Inflammatory macrophage (primary cell): ENCODE data around the gene PRDX5.

Experiments used
- DNase-seq, 2 donors: peaks; one replicate each; pipeline ENCODE4 v3.0.0-alpha.2; 2020 to 2022

PRDX5 gene

DNA sequence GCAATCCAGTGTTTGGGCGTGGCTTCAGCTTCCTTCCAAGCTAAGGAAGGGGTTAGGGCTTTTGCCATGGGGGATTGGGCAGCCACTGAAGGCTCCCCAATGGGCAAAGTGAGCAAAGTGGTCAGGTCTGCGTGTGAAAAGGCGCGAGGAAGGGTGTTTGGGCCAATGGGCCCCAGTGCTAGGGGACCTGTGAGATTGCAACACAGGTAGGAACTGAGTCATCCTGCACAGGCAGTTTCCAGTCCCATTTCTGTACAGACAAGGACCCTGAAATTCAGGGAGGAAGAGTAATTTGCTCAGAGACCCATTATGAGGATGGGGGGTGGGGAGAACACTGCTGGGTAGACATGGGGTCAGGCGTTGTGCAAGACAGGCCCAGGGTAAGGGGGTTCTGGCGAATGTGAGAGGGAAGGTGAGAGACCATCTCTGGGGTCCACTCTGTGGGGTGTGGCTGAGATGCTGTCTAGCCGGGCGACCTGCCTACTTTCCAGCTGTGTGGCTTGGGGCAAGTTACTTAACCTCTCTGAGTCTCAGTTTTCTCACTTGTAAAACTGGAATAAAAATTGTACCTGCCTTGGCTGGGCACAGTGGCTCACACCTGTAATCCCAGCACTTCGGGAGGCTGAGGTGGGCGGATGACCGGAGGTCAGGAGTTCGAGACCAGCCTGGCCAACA, 29.4 kb downstream of the PRDX5 start:
- DNase-seq = no peak

DNA sequence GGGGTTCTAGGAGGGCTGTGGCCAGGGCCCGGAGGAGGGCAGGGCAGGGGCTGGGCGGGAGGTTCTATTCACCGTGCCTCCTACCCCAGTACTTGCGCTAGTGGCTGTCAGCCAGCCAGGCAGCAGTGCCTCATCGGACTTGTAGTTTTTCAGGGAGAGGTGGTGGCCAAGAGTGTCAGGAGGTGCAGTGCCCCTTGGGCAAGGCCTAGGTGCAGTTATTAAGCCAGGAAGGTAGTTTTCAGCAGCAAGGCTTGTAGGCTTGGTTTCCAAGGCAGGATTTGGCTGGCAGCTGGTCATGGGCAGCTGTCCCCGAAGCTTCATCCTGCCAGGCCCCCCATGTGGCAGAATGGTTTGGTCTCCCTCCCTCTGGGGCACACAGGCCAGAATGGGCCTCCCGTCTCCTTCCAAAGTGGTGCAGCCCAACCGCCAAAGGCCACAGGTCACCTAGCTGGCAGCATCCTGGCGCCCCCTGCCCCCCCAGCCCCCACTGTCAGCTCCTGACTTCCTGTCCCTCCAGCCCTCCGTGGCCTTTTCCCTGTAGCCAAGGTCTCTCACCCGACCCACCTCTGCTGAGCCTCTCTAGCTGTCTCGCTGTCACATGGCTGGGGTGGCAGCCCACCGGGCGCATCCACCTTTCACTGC, 30.6 kb downstream of the PRDX5 start:
- DNase-seq = no peak

- DNase-seq = no peak
Measured at GRCh38 chr11:64349025-64349387, 31.1 kb downstream of the PRDX5 start.

DNA sequence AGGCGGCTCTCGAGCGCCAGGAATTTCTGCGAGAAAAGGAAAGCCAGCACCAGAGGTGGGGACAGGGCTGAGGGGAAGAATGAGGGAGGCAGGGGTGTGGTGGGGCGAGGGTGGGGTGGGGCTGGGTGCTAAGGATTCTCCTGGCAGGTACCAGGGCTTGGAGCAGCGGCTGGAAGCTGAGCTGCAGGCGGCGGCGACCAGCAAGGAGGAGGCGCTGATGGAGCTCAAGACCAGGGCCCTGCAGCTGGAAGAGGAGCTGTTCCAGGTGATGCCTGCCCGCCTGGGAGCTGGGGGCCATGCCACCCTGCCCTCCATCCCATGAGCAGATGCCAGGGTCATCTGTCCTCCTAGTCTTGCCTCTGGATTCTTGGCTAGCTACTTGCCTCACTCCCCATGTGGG, 31.5 kb downstream of the PRDX5 start:
- DNase-seq = no peak

DNA sequence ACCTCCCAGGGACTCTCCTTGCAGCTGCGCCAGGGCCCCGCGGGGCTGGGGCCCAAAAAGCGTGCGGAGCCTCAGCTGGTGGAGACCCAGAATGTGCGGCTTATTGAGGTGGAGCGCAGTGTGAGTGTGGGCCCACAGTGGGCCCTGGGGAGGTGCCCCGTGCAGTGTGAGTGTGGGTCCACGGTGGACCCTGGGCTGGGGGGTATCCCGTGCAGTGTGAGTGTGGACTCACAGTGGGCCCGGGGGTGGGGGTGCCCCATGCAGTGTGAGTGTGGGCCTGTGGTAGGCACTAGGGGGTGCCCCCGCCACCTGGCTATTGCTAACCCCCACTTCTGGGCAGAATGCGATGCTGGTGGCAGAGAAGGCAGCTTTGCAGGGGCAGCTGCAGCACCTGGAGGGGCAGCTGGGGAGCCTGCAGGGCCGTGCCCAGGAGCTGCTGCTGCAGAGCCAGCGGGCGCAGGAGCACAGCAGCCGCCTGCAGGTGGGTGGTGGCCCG, 33.3 kb downstream of the PRDX5 start:
- DNase-seq = no peak

- no peak for DNase-seq
Measured at GRCh38 chr11:64352099-64352994, 34.4 kb downstream of the PRDX5 start.

DNA sequence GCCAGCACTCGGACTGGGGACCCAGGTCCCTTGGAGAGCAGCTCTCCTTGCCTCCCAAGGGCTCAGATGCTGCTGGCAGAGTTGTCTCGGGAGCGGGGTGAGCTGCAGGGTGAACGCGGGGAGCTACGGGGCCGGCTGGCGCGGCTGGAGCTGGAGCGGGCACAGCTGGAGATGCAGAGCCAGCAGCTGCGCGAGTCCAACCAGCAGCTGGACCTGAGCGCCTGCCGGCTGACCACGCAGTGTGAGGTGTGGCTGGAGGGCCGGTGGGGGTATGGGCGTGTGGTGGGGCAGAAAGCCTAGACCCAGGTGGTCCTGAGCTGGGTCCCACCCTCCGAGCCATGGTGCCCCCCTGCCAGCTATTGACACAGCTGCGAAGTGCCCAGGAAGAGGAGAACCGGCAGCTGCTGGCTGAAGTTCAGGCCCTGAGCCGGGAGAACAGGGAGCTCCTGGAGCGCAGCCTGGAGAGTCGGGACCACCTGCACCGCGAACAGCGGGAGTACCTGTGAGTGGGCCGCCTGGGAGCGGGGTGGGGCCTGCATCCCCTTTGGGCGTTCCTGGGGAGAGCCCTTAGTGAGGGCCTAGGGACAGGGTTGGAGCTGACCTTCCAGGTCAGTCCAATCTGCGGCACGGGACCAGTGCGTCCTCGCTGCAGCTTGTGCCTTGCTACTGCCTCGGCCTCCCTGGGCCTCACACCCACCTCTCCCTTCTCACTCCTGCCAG, 35.2 kb downstream of the PRDX5 start:
- no peak for DNase-seq

DNA sequence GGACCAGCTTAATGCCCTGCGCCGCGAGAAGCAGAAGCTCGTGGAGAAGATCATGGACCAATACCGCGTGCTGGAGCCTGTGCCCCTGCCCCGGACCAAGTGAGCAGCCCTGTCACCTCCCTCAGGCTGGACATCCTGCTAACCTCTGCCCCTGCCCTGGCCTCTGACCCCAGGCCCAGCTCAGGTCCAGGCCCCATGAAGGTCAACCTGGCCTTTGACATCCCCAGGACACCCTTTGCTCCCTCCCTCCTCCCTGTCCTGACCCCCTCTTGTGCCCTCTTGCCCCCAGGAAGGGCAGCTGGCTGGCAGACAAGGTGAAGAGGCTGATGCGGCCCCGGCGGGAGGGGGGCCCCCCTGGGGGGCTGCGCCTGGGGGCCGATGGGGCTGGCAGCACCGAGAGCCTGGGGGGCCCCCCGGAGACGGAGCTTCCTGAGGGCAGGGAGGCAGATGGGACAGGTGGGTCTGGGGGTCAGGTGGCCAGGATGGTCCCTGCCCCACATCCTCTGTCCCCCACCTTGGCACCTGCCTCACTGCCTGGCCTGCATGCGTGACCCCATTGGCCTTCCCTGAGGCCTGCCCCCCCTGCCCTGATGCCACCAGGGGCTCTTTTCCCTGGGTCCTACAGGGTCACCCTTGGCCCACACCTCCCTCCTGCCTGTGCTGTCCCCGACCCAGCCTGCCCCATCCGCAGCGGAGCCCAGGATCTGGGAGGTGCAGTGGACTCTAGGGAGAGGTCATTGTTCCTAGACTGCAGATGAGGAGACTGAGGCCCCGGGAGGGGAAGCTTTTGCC, 36.0 kb downstream of the PRDX5 start:
- no peak for DNase-seq

DNA sequence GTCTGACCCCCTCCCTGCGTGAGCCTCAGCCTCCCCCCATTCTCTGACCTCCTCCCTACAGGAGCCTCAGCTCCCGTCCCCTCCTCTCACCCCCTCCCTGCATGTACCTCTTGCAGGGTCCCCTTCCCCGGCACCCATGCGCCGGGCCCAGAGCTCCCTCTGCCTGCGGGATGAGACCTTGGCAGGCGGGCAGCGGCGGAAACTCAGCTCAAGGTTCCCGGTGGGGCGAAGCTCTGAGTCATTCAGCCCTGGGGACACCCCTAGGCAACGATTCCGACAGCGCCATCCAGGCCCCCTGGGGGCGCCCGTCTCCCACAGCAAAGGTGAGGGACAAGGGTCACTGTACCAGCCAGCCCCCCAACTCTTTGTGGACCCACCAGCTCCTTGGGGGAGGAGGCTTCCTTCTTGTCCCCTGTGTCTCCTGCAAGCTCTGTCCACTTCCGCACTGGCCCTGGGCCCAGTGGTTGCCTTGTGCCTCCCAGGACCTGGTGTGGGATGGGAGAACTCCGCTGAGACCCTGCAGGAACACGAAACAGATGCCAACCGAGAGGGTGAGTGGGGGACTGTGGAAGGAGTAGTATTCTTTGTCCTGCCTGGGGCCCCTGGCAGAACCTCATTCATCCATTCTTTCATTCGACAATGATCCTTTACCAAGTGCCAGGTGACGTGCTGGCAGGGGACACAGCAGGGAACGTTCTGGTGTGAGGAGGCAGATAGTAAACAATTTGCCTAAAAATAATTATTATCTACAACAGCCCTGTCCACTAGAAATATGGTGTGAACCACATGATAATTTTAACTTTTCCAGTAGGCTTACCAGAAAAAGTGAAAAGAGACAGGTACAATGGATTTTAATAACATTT, 37.4 kb downstream of the PRDX5 start:
- DNase-seq = peak; percentile 62 to 74

DNA sequence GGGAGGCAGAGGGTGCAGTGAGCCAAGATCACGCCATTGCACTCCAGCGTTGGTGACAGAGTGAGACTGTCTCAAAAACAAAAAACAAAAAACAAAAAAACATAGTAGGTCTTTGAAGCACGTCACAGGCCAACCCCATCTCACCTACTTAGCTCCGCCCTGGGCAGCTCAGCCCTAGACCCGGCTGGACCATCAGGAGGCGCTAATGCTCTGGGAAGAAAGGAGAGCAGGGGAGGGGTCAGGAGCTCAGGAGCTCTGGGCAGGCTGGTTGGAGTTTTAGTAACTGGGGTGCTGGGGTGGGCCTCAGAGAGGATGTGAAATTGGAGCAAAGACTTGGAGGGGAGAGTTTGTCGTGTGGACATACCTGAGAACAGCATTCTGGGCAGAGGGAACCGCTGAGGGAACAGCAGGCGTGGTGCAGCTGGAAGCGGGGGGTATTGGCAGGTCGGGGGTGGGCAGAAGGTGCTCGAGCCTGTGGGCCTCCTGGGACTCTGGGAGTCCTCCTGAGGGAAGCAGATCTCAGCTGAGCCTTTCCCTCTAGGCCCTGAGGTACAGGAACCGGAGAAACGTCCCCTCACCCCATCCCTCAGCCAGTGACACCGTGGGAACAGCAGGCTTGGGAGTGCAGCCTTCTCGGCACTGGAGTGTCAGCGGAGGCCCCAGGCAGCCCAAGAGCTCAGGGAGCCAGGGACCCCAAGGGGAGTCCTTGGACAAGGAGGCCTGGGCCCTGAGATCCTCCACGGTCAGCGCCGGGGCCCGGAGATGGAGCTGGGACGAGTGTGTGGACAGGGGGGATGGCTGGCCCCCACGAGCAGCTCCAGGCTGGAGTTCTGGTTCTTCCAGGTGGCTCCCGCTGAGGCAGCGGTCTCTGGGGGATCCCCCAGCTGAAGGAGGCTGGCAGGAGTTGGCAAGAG, 38.8 kb downstream of the PRDX5 start:
- peak; percentile 53 to 61 for DNase-seq

GRCh38 chr11:64357446-64357845, 39.5 kb downstream of the PRDX5 start:
- no peak for DNase-seq

DNA sequence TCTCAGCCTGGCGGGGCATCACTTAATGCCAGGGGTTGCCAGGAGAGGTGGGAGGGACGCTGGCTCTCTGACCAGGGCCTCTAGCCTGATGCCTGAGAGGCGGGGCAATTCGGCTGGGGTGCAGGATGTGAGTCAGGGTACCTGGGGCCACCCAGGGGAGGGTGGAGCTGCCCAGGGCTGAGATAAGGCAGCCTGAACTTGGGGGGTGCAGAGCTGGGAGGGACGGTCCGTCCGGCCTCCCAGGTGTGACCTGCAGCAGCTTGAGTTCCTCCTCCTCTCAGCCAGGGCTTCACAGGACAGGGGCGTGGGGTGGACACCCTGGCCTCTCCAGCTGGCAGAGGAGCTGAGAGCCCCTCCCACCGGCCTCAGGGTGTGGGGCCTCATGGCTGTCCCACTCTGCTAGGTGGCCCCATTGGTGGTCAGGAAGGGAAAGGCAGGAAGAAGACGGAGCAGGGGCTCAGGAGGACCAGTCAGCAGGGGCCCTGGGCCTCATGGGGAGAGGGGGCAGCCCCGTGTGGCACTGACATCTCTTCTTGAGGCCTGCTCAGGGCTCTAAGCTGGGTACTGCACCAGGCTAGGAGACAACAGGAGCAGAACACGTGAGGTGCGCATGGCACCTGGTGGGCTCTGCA, 40.1 kb downstream of the PRDX5 start:
- no peak for DNase-seq

GRCh38 chr11:64358536-64358906, 40.6 kb downstream of the PRDX5 start:
- no peak for DNase-seq

DNA sequence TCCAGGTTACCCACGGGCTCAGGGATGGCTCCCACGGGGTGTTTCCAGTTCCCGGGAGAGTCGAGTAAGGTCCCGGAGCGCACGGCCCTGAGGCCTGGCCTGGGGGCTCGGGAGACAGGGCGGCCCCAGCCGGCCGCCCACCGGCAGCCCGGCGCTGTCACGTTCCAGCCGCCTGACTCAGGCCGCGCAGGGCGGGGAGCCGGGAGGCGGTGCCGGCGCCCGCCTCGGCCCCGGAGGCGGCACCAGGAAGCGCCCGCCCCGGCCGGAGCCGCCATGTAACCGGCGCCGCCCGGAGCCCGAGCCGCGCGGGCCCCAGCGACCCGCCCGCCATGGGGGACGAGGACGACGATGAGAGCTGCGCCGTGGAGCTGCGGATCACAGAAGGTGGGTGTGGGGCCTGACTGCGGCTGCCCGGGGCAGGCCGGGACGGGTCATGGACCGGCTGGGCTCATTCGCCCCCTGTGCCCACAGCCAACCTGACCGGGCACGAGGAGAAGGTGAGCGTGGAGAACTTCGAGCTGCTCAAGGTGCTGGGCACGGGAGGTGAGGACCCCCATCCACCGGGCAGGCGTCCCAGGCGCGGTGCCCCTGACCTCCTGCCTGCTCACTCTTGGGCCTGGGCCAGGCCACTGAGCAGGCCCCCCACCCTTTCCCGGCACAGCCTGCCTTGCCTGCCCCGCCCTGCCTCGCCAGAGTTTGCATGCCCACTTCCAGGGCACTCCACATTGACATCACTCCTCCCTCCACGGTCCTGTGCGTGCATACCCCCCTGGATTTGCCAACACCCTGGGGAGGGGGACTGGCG, 41.2 kb downstream of the PRDX5 start, which contains the start of gene RPS6KA4:
Gene RPS6KA4 (plus strand): TSS at position 256 of the 805 bp plus-strand sequence. CDS start 74 bp downstream, at position 330.
- peak; percentile 69 to 87 for DNase-seq

DNA sequence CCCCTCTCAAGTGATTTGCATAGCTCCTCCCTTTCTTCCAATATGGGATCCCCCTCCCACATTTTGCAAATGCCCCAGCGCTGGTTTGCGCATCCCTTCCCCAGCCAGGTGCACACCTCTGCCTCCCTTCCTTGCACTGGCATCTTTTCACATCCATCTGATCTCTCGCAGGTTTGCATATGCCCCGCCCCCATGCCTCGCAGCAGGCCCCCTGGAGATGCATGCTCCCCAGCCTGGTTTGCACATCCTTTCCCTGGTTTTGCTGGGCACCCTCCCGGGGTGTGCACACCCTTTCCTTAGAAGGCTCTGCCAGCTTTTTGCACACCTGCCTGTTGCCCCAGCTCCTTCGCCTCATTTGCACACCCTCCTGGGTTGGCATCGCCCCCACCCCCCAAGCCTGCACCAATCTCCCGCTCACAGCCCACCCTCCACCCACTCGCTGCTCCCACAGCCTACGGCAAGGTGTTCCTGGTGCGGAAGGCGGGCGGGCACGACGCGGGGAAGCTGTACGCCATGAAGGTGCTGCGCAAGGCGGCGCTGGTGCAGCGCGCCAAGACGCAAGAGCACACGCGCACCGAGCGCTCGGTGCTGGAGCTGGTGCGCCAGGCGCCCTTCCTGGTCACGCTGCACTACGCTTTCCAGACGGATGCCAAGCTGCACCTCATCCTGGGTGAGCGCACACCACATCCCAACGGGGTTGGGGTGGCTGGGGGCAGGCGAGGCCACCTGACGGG, 42.0 kb downstream of the PRDX5 start:
- peak; percentile 39 to 52 for DNase-seq

DNA sequence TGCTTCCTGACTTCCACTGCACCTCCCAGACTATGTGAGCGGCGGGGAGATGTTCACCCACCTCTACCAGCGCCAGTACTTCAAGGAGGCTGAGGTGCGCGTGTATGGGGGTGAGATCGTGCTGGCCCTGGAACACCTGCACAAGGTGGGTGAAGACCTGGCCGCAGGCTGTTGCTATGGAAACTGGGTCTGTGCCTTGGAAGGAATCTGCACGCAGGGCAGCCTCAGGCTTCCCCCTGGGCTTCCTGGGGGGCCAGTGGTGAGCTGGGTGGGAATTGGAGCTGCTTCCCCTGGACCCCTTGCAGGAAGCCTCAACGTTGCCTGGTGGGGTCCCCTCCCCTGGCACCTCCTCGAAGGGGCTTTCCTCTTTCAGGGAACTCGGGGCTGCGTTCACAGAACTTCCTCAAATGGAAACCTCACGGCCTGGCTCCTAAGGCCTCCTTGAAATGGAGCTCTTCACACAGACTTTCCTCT, 42.6 kb downstream of the PRDX5 start:
- DNase-seq = peak; percentile 44 to 52

DNA sequence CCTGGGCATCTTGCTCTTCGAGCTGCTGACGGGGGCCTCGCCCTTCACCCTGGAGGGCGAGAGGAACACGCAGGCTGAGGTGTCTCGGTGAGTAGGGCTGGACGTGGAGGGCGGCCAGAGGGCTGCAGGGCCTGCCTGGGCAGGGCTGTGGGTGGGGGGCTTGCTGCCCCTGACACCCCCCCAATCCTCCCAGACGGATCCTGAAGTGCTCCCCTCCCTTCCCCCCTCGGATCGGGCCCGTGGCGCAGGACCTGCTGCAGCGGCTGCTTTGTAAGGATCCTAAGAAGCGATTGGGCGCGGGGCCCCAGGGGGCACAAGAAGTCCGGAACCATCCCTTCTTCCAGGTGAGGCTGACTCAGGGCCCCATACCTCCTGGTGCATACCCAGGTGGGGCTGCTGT, 43.7 kb downstream of the PRDX5 start:
- DNase-seq = no peak
